ENCODE results near the gene NSUN6.
"Not testable (repeated sequence)": the region's sequence is repeated elsewhere in the genome, so short reads cannot be mapped to it uniquely, and the experiment has no call there.

Gene NSUN6

GRCh38 chr10:18607503-18608378 lies 43.6 kb downstream of the NSUN6 start:
- no peak for DNase-seq

GRCh38 chr10:18606051-18606695 lies 45.2 kb downstream of the NSUN6 start:
- DNase-seq, result no peak

- no peak for DNase-seq
These were observed 50.1 kb downstream of the NSUN6 start for GRCh38 chr10:18601321-18601720.

- DNase-seq, result no peak
These were observed 52.0 kb downstream of the NSUN6 start for GRCh38 chr10:18599392-18599791.

- DNase-seq, result no peak
These were observed 56.7 kb downstream of the NSUN6 start for GRCh38 chr10:18594574-18595156.

GRCh38 chr10:18591141-18591540 lies 60.2 kb downstream of the NSUN6 start:
- DNase-seq, result not testable (repeated sequence)

GRCh38 chr10:18586637-18587036 lies 64.8 kb downstream of the NSUN6 start:
- not testable (repeated sequence) for DNase-seq

GRCh38 chr10:18583575-18584270 lies 67.7 kb downstream of the NSUN6 start:
- DNase-seq, result no peak

- DNase-seq, result no peak
These were observed 68.6 kb downstream of the NSUN6 start for GRCh38 chr10:18582803-18583202.

GRCh38 chr10:18577823-18578685 lies 73.3 kb downstream of the NSUN6 start:
- no peak for DNase-seq

GRCh38 chr10:18576586-18576985 lies 74.8 kb downstream of the NSUN6 start:
- no peak for DNase-seq

GRCh38 chr10:18572959-18573561 lies 78.3 kb downstream of the NSUN6 start:
- DNase-seq, result no peak

- no peak for DNase-seq
These were observed 79.6 kb downstream of the NSUN6 start for GRCh38 chr10:18571780-18572179.

GRCh38 chr10:18571076-18571475 lies 80.3 kb downstream of the NSUN6 start:
- no peak for DNase-seq

GRCh38 chr10:18570386-18570785 lies 81.0 kb downstream of the NSUN6 start:
- not testable (repeated sequence) for DNase-seq

- no peak for DNase-seq
These were observed 84.0 kb downstream of the NSUN6 start for GRCh38 chr10:18567343-18567856.

GRCh38 chr10:18566177-18566576 lies 85.2 kb downstream of the NSUN6 start:
- DNase-seq, result no peak

GRCh38 chr10:18565006-18565405 lies 86.4 kb downstream of the NSUN6 start:
- no peak for DNase-seq

GRCh38 chr10:18563003-18563726 lies 88.2 kb downstream of the NSUN6 start:
- no peak for DNase-seq

GRCh38 chr10:18561861-18562551 lies 89.4 kb downstream of the NSUN6 start:
- no peak for DNase-seq
